Stomach smooth muscle (tissue), 2 donors: ENCODE data around the gene RNF167.

Experiments used
- H3K27ac ChIP-seq: one replicate; pipeline ENCODE4 v1.7.0; 2013; ENCODE audit warnings: mild to moderate bottlenecking, low read length, inconsistent platforms
- H3K27me3 ChIP-seq, 2 donors: one replicate each; pipeline ENCODE4 v1.7.0; 2013; ENCODE audit warnings: low read length in 2 of 2; ENCODE audit not compliant: insufficient read depth in 2 of 2, control insufficient read depth in 1 of 2
- H3K36me3 ChIP-seq, 2 donors: one replicate each; pipeline ENCODE4 v1.7.0; 2013; ENCODE audit warnings: low read length in 2 of 2; ENCODE audit not compliant: control insufficient read depth in 2 of 2, insufficient read depth in 2 of 2
- H3K4me1 ChIP-seq: one replicate; pipeline ENCODE4 v1.7.0; 2013; ENCODE audit warnings: low read length; ENCODE audit not compliant: control insufficient read depth, insufficient read depth
- H3K4me3 ChIP-seq, 2 donors: one replicate each; pipeline ENCODE4 v1.7.0; 2013; ENCODE audit warnings: low read length in 2 of 2
- H3K9ac ChIP-seq, 2 donors: one replicate each; pipeline ENCODE4 v1.7.0; 2013; ENCODE audit warnings: low read length in 2 of 2, mild to moderate bottlenecking in 1 of 2
- H3K9me3 ChIP-seq, 2 donors: one replicate each; pipeline ENCODE4 v1.7.0; 2013; ENCODE audit warnings: low read length in 2 of 2; ENCODE audit not compliant: control insufficient read depth in 2 of 2
- donor health status: healthy.
- donor health status: Pancreatic carcinoma.

RNF167 gene

DNA sequence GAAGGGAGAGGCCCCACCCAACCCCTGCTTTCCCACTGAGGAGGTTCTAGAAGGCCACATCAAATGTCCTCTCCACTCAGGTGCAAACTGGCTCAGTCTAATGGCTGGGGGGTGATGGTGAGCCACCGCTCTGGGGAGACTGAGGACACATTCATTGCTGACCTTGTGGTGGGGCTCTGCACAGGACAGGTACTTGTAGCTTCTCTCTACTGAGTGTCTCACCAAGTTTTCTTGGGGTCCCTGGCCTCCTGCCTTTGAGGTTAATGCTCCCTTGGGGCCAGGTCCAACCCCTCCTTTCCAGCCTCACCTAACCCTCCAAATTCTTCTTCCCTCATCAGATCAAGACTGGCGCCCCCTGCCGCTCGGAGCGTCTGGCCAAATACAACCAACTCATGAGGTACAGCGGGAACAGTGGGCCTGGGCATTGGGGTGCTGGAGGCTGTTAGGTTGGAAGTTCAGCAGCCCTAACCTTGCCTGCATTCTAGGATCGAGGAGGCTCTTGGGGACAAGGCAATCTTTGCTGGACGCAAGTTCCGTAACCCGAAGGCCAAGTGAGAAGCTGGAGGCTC, 16.5 kb downstream of the RNF167 start:
- Histone ChIP-seq H3K4me3 (no peak overlapping the region), H3K27me3 (no peaks in the 10 kb centered on the region), H3K9ac (no peak overlapping the region), H3K4me1 (peaks cover 4% of the 10 kb centered on the region), H3K36me3 (peaks cover 18 to 21% of the 10 kb centered on the region in 2 donors), H3K27ac (no peak overlapping the region), H3K9me3 (no peaks in the 10 kb centered on the region)

DNA sequence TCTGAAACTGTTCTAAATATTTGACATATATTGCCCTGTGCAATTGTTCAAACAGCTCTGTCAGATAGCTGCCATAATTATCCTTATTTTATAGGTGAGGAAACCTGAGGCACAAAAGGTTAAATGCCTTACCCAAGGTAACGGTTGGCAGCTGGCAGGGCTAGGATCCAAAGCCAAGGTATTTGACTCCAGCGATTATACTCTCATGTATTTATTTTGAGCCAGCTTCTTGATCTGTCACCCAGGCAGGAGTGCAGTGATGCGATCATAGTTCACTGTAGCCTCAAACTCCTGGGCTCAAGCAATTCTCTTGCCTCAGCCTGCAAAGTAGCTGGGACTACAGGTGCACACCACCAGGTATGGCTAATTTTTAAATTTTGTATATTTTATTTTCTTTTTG, 18.0 kb downstream of the RNF167 start:
- Histone ChIP-seq H3K4me1 (no peaks in the 10 kb centered on the region), H3K36me3 (peaks cover 18 to 21% of the 10 kb centered on the region in 2 donors), H3K4me3 (no peak overlapping the region), H3K27me3 (no peaks in the 10 kb centered on the region), H3K9ac (no peak overlapping the region), H3K27ac (no peak overlapping the region), H3K9me3 (no peaks in the 10 kb centered on the region)

DNA sequence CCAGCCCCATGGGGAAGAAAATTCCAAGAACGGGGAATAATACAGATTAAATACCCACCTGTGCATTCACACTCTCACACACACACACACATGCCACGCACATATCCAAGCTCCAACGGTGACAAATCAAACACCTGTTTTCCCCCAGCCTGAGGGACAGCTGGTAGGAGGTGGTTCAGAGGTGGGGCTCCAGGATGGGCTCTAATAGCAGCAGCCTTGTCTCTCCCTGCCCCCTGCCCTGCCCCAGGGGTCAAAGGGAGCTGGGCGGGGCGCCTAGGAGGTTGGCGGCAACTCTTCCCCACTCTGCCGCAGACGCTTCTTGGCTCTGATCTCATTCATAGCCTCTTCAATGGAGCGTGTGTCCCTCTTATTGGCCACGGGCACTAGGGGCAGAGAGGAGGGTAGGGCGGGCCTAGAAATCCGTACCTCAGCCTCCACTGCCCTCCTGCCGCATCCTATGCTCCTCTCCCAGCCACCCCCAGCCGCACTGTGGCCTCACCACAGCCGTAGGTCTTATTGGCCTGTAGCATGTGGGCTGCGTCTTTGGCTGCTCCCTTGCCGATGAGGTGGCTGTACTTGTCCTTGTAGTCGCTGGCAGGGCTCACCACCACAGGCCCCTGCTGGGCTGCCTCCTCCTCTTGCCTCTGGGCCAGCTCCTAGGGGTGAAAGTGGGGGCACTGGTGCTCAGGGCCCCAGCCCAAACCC, 19.3 kb downstream of the RNF167 start:
- peaks cover 18 to 21% of the 10 kb centered on the region in 2 donors for H3K36me3 ChIP-seq
- H3K4me3 ChIP-seq, result no peak overlapping the region
- H3K9ac ChIP-seq, result no peak overlapping the region
- H3K4me1 ChIP-seq, result no peaks in the 10 kb centered on the region
- H3K27me3 ChIP-seq, result no peaks in the 10 kb centered on the region
- H3K9me3 ChIP-seq, result no peaks in the 10 kb centered on the region
- H3K27ac ChIP-seq, result no peak overlapping the region

DNA sequence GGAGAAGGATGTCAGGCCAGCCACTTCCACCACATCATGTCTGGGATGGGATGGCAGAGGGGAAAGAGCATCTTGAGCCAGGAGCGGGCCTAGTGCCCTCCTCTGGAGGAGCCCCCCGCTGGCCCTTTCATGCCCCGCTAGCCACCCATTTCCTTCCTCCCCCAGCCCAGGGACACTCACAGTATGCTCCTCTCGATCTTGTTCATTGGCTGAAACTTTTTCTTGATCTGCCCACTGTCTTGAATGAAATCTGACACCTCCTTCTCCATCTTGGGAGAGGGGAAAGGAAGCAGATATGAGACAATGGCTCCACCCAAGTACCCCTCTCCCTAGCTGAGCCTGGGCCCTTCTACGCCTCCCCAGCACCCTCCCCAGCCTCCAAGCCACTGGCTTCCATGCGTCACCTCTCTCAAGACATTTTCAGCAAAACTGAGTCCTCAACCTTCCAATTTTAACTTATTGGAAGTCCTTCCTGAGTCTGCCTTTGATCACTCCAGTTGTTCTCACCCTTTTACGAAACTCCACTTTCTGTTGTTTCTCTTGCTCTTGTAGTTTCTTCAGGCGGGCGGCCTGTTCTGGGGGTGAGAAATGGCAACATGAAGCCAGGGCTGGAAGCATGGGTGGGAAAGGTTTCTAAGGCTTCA, 20.3 kb downstream of the RNF167 start:
- H3K27me3 ChIP-seq, result no peaks in the 10 kb centered on the region
- H3K4me1 ChIP-seq, result no peaks in the 10 kb centered on the region
- no peak overlapping the region for H3K4me3 ChIP-seq
- peaks cover 18 to 21% of the 10 kb centered on the region in 2 donors for H3K36me3 ChIP-seq
- H3K27ac ChIP-seq, result no peak overlapping the region
- H3K9ac ChIP-seq, result no peak overlapping the region
- H3K9me3 ChIP-seq, result no peaks in the 10 kb centered on the region

DNA sequence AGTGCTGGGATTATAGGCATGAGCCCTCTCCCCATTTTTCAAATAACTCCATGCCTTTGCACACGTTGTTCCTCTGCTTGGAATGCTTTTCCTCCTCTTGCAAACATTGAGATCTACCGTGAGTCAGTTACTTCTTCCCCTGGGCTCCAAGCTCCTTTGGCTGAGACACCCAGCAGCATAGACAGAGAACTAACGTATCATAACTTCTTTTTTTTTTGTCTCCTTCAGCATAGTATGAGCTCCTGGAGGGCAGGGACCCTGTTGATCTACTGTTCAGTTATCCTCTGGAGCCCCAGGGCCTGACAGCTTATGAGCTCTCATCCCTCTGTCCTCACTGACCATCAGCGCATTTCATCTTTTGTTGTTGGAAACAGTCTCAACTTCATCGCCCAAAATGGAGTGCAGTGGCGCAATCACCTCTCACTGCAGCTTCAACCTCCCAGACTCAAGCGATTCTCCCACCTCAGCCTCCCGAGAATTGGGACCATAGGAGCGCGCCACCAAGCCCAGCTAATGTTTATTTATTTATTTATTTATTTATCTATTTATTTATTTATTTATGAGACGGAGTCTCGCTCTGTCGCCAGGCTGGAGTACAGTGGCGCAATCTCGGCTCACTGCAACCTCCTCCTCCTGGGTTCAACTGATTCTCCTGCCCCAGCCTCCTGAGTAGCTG, 25.4 kb downstream of the RNF167 start:
- Histone ChIP-seq H3K4me3 (no peak overlapping the region), H3K36me3 (peaks cover 10 to 11% of the 10 kb centered on the region in 2 donors), H3K4me1 (peaks cover 33% of the 10 kb centered on the region), H3K27me3 (no peaks in the 10 kb centered on the region), H3K27ac (no peak overlapping the region), H3K9me3 (no peaks in the 10 kb centered on the region), H3K9ac (no peak overlapping the region)

DNA sequence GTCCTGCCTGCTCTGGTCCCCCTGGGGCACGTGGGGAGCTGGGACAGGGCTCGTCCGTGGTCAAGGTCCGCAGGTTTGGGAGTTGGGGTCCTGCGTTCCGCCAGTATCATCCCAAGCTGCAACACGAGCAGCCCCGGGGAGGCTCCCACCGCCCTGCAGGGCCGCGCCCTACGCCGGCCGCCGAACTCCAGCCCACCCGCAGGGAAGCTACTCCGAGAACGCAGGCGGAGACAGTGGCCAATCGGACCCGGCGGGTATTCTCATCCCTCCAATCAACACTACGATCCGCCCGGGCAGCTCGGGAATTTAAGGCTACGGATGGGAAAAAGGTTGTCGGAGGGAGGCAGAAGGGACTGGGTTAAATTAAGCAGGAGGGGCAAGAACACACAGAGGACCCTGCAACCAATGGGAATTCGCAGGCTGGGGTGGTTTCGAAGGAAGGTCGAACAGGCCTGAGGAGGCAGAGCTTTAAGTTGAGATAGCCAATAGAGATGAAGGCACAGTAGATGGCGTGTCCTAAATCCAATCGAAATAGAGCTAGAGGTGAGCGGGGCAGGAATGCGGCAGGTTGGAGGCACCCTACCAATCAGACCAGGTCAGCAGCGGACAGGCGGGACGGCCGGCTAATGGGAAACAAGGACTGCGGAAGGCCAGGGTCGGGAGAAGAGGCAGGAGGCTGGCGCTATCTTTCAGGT, 26.9 kb downstream of the RNF167 start:
- H3K4me1 ChIP-seq, result peaks cover 36% of the 10 kb centered on the region
- no peaks in the 10 kb centered on the region for H3K9me3 ChIP-seq
- peak overlapping the region; percentile 89 to 96 for H3K4me3 ChIP-seq
- H3K36me3 ChIP-seq, result peaks cover 9 to 10% of the 10 kb centered on the region in 2 donors
- H3K27ac ChIP-seq, result peak overlapping the region; percentile 96
- no peaks in the 10 kb centered on the region for H3K27me3 ChIP-seq
- peak overlapping the region; percentile 93 to 98 for H3K9ac ChIP-seq

DNA sequence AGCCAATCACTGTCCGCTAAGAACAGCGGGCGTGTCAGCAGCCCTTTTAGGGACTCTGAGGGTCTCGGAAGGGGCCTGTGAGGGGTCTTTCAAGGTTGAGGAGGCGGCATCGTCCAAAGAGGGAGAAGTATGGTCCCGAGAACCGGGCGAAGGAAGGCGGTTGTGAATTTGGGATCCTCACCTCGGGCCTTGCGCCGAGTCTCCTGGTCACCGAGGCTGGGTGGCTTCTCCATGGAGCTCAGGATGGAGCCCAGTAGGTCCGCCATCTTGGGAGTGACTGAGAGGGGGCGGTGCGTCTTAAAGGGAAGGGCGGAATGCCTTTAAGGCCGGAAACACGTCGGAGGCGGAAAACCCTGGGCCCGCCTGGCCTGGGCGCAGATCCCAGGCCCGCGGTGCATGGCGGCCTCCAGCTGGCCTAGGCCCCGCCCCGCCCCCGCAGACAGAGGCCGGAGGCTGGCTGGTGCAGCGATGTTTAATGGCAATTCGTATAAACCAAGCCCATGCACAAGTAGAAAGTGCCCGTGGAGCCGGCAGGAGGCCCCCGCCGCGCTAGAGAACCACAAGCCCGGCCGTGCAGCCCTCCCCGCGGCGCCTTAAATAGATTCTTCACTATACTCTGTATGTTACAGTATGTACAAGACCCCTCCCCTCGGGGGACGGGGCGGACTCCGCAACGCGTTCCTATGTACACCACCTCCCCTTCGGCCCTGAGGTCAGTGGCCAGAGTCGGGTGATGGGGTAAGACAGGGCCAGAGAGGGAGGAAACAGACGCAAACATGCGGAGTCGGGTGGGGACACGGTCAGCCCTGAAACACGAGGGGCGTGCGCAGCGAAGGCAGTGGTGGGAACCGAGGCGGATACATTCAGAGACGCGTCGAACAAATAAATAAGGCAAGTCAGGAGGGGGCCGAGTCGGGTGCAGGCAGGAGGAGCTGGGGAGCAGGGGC, 27.7 kb downstream of the RNF167 start, which contains the start of gene SPAG7:
TSS of gene SPAG7 (minus strand) at position 279 of the 947 bp plus-strand sequence. CDS start at position 266, 13 bp downstream.
- peak within 1 kb of the TSS; percentile 89 to 96 for H3K4me3 ChIP-seq
- H3K9ac ChIP-seq, result peak within 1 kb of the TSS; percentile 93 to 98
- peak within 1 kb of the TSS; percentile 96 for H3K27ac ChIP-seq
- H3K9me3 ChIP-seq, result no peaks in the 10 kb centered on the region
- no peaks in the 10 kb centered on the region for H3K27me3 ChIP-seq
- H3K4me1 ChIP-seq, result peaks cover 36% of the 10 kb centered on the region
- peaks cover 15 to 17% of the 10 kb centered on the region in 2 donors for H3K36me3 ChIP-seq

DNA sequence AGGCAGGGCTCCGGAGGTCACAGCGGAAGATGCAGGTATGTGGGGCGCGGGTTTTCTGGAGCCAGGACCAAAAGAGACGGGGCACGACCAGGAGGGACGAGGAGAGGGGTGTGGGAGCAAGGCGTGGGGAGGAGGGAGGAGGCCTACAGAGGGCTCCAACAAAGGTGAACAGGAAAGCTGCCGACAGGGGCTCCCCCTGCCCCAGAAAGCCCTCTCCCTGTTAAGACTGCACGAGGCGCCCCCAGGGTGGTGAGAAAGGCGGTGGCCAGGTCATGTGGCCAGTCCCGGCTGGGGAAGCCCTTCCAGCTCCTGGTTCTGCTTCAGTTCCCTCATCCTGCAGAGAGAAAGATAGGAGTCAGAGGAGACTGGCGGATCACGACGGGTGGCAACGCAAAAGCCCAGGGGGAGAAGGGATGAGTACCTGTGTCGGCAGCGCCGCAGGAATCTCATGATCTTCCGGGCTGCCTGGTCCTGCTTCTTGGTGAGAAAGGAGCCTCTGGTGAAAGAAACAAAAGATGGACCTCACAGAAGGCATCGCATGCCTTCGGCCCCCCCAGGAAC, 28.5 kb downstream of the RNF167 start:
- Histone ChIP-seq H3K4me3 (peak overlapping the region; percentile 72 to 96), H3K4me1 (peaks cover 38% of the 10 kb centered on the region)

DNA sequence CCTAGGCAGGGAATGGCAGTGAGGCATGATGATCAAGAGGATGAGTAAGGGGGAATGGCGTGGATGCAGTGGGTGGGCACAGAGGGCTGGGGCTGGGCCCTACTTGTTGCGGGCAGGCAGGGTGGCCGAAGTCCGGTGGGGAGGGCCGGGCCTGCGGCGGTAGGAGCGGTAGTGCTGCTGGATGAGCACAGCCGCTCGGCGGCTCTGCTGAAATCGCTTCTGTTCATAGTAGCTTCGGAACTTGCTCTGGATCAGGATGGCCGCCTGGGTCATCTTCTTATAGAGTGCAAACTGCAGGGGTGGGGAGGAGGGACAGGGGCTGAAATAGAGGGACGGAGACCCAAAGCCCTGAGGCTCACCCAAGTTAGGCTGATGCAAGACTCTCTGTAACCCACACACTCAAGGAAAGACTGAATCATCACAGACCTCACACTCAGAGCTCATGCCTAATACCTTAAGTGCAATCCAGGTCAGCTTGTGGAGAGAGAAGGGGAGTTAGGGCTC, 29.0 kb downstream of the RNF167 start:
- Histone ChIP-seq H3K27ac (peak overlapping the region; percentile 96), H3K4me1 (peaks cover 43% of the 10 kb centered on the region), H3K9me3 (no peaks in the 10 kb centered on the region), H3K9ac (peak overlapping the region; percentile 74 to 79), H3K4me3 (peak overlapping the region; percentile 72 to 96), H3K36me3 (peaks cover 18 to 29% of the 10 kb centered on the region in 2 donors), H3K27me3 (no peaks in the 10 kb centered on the region)

More for the DNA sequence above, 28.5 kb downstream of the RNF167 start:
- Histone ChIP-seq H3K9me3 (no peaks in the 10 kb centered on the region), H3K27me3 (no peaks in the 10 kb centered on the region), H3K9ac (peak overlapping the region; percentile 74 to 79), H3K36me3 (peaks cover 18 to 25% of the 10 kb centered on the region in 2 donors), H3K27ac (peak overlapping the region; percentile 96)
